NCI-H2029 (cell line): ENCODE results near the gene FHIT.

Source experiments
- DNase-seq: peaks from one replicate; lab custom pipeline; 2025; lab: John Stamatoyannopoulos, UW

The FHIT gene

DNA sequence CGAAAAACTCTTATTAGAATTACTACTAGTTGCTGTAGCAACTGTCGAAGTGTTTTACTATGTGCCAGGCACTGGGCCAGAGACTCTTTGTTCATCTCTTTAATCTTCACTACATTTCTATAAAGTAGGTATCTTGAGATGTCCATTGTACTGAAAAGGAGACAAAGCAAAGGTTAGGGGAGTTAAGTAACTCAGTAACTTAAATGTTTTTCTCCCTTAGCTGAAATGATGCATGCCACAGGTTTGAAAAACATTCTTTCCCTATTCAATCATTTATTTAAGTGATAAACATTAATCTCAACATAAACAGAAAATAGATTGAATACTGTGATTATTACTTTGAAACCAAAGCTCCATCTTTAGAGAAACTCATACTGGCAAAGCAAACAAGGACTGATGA is 776.2 kb downstream of the FHIT start:
- no peak for DNase-seq

DNA sequence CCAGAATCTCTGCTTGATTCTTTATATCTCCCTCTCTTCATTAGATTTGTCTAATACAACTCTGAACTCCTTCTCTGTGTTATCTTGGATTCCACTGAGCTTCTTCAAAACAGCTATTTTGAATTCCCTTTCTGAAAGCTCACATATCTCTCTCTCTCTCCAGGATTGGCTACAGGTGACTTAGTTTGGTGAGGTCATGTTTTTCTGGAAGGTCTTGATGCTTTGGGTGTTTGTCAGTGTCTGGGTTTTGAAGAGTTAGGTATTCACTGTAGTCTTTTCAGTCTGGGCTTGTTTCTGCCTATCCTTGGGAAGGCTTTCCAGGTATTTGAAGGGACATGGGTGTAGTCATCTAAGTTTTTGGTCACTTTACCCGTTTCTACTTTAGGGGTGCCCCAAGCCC is 781.8 kb downstream of the FHIT start:
- no peak for DNase-seq

DNA sequence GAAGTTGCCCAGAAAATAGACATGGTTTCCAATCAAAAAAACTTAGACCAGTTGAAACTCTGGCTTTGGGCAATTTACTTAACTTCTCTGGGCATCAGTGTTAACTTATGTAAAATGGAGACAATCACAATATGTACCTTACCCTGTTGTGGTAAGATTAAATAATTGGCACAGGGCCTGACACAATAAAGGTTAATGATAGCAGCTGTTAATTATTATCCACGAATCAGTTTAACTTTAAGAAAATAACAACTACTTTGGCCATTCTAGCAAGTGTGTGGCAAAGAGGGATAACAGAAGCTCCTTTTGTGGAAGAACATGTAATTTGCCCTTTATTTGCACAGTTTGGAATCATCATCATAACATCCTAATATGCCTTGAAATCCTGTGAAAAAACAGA is 787.6 kb downstream of the FHIT start:
- no peak for DNase-seq

DNA sequence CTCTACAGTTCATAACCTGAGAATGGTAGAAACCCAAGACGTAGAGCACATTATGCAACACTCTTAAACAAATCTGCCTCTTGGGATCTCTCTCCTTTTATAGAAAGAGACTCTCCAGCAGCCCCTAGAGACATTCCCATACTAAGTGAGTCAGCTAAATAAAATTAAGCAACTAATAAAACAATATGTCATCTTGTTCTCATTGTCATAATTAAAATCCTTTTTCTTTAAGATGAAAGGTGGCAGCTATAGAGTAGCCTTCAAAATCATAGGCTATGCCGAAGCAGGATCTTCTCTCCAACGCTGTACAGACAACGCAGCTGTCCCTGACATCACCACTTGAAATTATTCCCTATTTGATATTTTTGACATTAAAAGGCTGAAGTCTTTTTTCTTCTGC is 790.0 kb downstream of the FHIT start:
- DNase-seq = no peak

DNA sequence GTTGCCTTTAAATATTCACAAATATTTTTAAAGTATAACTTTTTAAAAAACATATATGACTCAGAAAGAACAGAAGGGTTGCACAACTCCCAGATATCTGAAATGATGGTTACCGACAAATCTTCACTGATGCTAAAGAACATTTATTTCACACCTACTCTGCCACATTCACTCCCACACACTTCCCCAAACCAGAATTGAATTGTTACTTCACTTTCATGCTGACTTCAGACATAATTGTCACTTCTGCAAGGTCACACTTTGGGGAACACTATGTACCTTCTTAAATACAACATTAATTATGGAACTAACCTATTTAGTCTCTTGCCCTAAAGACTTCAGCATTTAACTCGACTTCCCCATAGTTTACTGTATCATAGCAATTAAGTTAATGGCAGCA is 795.1 kb downstream of the FHIT start:
- no peak for DNase-seq

DNA sequence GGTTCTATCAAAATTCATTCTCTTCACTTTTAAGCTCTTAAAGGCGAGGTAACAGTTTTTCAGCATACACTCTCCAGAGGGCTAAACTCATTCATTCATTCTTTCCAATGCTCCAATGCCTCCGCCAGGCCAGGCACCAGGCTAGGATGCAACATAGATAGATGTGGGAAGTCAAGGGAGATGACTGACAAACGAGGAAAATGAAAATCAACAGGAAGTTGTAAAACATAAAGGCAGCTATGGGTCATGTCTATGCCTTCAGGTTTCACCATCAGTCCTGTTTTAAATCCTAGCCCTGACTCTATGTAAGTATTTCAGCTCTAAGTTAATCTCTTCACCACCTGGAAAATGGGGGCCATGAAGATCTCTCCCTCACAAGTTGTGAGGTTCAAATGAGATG is 797.9 kb downstream of the FHIT start:
- DNase-seq = no peak

DNA sequence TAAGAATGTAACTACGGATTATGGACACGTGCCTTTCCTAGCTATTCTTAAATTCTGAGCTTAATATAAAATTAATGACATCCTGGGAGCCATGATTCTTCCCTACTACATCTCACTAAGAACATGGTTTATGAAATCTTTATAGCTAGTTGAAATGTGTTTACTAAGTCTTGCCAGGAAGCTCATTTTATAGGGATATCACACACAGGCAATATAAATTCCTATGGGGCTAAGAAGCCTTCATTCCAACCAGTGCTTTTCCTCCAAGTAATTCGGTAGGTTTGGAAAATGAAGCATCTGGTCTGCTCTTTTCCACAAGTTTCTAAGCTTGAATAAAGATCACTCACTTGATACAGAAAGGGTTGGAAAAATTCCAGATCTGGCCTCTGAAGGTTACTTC is 802.6 kb downstream of the FHIT start:
- no peak for DNase-seq

DNA sequence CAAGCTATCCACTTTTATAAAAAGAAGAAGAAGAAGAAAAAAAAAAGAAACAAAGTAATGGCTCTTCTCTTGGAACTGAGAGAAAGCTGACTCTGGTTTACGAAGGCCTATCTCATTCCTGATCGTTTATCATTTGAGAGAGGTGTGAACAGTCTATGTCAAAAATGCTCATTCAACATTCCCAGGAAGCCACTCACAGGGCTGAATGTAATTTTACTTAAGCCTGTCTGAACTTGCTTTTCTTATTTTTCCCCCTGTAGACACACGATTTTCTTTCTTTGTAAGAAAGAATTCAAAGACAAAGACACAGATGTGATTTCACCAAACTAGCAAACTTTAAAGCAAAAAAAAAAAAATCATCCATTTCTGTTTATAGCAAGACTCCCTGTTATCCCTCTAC is 805.8 kb downstream of the FHIT start:
- no peak for DNase-seq

DNA sequence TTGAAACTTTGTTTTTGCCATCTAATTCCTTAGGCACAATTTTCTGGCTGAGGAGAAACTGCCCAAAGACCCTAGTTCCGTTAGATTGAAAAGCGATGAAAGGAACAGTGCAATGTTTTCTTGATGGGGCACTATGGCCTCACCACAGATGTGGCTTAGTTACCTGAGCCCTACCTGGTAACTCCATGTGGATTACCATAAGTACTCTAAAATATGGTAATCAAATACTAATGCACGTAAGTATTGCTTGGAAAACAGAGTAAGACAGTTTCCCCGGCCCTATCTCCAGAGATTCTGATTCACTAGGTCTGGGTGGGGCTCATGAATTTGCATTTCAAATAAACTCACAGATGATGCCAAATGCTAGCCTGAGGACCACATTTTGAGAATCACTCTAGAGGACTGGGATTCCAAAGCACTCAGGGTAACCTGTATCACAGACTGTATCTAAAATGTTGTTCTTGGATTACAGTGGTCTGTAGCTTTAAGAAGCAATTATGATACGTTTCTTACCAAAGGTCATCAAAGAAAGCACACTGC is 806.3 kb downstream of the FHIT start:
- DNase-seq = no peak

DNA sequence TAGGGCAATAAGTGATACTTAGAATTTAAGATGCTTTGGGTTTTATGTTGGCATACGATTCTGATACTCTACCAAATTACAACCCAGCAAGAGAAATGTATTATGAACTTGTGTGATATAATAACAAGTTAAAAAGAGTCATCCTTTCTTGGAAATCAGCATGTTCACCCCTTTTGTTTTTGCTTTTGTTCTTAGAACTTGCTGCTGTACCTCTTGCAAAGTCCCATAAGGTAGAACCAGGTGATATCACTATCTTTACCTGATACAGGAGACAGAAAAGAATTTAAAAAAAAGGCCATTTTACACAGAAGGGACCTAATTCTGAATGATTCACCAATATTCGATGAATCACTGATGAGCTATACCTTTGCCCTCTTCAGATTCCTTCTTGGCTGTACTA is 810.4 kb downstream of the FHIT start:
- no peak for DNase-seq

DNA sequence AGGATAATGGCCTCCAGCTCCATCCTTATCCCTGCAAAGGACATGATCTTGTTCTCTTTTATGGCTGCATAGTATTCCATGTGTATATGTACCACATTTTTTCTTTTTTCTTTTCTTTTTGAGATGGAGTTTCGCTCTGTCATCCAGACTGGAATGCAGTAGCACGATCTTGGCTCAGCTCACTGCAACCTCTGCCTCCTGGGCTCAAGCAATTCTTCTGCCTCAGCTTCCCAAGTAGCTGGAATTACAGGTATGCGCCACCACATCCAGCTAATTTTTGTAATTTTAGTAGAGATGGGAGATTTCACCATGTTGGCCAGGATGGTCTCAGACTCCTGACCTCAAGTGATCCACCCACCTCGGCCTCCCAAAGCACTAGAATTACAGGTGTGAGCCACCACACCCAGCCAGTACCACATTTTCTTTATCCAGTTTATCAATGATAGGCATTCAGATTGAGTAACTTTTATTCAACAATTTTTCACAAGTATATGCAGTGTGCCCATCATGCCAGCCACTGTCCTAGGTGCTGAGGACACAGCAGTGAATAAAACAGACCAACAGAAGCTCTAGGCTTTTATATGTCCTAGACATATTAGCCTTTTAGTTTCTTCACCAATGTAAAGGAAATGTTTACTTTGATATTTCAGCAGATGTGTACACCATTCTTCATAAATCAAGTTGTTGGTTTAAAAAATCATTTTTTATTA is 815.2 kb downstream of the FHIT start:
- DNase-seq = no peak

DNA sequence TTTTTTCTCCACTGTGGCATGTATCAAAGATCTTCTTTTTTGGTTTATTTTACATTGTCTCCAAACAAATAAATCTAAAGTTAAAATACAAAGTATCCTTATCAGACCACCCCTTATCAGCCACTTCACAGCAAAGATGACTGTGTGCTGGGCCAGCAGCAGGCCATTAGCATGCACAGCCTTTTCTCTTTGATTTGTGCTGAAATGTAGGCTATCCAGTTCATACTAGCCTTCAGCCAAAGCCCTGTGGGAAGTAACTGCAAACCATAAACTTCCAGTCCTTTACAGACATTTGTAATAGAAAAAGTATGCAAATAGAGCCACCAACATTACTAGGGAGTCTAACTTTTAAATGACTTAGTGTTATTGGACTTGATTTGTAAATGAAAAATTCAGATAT is 816.3 kb downstream of the FHIT start:
- DNase-seq = no peak

DNA sequence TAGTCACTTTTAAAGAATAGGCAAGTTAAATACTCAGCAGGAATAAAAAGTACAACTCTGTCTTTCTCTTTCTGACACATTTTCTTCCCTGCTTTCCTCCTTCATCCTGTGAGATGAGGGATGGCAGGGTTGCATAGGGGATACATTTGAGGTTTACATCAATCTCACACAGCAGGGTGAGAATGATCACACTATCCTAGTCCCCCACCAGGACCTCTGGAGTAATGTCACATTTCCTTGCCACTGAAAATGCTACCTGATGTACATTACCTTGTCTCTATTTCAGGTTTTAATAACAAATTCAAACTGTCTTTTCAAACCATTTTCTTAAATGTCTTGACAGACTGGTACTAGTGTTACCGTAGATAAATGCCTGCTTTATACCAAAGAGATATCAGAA is 816.9 kb downstream of the FHIT start:
- DNase-seq = no peak

DNA sequence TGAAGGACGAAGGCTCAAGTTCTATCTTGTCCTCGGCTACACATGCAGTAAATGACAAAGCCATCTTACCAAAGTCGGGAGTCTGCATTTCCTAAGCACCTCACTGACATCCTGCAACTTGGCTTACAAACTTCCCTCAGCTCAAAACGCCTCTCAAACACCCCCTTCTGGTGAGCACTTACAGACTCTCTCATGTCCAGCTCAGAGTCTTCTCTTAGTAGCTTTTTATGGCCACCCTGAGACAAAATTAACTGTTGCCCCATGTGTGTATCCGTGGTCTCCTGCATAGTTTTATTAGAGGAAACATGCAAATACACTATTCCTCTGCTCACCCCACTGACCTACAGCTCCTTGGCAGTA is 819.7 kb downstream of the FHIT start:
- DNase-seq = no peak

DNA sequence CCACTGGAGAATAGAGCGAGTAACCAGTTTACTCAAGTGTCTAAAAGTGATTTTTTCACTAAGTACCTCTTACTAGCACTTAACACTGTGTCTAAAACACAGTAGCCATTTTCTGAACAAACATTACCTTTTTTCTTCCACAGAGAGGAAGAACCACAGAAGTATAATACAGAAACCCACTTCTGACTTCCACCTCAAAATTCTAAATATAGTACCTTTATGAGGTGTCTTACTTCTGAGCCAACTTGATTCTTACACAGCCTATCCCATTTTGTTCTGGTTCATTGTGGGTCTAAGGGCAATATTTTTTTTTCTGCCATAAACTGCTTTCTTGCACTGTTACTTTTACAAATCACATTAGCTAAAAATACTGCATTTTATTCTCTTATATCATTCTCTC is 821.0 kb downstream of the FHIT start:
- no peak for DNase-seq

DNA sequence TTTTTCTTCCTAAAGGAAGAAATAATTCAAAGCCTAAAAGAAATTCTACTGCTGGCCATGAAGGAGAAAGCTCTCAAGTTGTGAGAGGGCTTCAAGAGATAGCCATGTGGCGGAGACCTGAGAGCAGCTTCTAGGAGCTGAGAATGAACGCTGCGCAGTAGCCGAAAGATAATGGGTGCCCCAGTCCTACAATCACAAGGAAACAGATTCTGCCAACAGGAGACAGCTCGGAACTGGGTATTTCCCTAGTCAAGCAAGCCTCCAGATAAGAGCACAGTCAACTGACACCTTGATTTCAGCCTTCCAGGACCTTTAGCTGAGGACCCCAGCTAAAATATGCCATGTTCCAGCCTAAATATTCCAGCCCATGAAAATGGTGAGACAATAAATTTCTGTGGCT is 824.1 kb downstream of the FHIT start:
- DNase-seq = no peak

DNA sequence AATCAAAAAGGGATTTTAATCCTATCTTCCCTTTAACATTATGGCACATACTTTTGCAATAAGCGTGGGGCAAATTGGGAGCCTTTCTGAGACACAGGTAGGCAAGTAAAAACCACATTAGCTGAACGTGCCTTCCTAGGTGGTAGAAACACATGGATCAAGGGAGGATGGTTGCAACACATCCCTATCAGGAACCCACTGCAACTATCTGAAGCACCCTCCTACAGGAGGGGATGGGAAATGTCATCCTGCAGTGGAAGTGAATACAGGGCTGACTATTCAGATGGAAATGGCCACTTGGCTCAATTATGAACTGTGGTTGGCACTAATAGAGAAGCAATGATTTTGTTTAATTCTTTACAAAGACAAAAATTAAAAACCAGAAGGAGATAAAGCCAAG is 826.3 kb downstream of the FHIT start:
- no peak for DNase-seq

DNA sequence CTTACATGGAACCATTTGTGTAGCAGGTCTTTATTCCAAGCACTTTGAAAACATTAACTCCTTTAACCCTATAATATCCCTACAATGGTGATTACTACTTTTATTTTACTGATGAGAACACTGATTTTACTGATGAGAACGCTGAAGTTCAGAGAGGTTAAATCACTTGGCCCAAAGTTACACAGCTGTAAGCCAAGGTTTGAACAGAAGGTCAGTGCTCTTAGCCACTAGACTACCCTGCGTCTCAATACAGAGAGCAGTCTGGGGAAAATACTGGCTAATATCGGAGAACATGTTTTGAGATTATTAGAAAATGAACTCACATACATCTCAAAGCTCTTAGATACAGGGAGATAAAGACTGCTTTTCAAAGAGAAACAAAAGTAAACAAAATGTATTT is 827.2 kb downstream of the FHIT start:
- no peak for DNase-seq

DNA sequence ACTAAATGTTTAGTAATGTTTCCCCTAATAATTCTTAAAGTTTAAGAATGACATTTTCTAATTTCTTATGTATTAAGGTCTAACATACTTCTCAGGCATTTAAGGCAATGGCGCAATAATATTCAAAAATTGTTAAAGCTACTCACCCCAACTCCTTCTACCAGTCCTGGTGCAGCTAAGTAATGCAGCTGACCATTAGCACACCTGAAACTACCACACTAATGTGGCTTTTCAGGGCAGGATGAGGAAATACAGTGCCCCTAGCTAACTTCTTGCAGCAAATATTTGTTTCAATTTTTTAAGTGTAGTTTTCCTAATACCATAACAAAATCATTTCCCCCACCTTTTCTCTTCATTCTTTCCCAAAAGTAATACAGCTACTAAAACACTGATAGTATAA is 827.7 kb downstream of the FHIT start:
- DNase-seq = no peak

DNA sequence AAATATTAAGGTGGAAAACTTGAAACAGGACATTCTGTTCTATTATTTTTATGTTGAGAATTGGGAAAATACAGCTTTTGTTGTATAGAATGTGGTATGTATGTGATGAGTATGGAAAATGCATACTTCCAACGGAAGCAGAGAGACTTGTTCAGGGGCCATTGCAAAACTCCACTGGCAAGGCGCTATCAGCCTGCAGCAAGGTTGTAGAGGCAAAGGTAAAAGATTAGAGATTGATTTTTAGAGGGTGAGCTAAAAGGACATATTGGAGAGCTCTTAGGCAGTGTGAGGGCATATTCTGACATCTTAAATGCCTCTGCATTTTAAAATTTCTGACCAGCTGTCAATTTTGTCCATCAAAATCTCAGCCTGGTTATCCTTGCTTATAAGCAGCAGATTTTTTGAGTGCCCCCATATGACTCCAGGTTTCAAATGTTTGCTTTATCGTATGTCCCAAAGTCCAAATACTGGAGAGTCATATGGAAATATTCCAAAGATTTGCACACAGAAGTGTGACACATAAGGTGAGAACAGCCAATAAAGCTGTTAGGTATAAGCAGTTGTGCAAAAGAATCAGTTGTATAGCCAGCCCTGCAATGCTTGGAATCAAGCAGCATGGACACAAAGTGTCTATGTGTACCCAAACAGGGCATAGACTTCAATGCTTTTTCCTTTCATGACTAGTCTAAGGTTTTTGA is 829.4 kb downstream of the FHIT start:
- no peak for DNase-seq

DNA sequence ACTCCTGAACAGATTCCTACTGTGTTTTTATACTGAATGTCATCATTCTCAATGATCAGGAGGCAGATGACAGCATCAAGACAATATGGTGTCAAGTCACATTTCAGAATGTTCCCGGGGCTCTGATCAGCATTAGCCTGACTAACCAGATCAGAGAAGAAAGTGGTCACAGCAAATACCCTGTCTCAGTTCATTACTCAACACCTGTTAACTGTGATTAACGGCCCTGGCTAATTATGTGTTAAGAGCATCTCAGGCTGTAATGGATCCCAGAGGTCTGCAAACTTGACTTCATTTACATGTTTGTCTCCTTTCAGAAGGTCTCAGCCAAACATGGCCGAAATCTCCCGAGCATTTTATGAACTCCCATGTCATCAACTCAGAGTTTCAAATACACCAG is 833.7 kb downstream of the FHIT start:
- no peak for DNase-seq

DNA sequence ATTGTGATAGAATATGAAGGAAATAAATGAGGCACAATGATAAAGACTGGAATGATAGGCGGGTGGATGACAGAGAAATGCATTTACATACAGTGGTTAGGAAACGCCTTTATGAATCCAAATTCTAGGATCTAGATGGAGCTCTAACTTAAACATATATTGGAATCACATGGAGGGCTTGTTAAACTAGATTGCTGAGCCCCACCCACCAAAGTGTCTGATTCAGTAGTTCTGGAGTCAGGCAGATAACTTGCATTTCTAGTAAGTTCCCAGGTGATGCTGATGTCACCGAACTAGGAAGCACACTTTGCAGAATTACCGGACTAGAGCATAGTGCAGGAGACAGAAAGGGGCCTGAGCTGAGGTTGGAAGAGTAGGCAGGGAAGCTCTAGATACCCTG is 837.2 kb downstream of the FHIT start:
- DNase-seq = no peak

DNA sequence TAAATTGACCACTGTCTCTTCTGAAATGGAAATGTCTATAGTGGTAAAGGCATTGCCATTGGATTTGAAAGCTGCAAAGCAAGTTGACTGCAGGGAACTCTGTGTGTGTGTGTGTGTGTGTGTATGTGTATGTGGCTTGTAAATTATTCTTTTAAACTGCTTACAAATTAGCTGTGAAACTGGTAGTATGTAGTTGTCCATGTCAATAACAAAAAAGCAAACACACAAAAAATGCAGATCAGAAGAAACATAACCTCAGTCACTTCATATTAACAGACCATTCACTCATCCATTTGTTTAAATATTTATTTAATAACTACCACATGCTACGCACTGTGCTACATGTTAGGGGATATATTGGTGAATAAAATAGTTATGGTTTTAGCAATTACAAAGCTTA is 837.7 kb downstream of the FHIT start:
- no peak for DNase-seq

DNA sequence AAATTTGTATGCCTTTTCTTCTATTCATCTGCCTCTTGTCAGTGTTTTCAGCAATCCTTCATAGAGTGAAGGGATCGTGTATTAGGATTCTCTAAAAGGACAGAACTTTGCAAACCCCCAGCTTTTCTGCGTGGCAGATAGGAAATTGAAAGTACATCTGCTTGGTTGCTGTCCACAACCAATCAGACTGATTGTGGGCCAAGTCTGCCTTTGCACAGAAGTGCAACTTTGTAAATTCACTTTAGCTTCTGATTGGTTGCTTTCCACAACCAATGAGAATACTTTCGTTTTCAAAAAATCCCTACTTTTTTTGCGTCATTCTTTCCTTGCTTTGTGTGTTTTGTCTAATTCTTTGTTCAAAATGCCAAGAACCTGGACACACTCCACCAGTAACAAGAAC is 847.4 kb downstream of the FHIT start:
- DNase-seq = no peak
